Glutamatergic neuron (in vitro differentiated cells): ENCODE results near the gene BABAM2. TPM values are rescaled to one million over a fixed set of nuclear protein-coding genes. Genes with fewer than 3 reads are reported as not detected.
A peak's percentile ranks its signal among the peaks of the same experiment; 100 is the strongest.

Experiments
- DNase-seq: peaks from one replicate; pipeline ENCODE4 v3.0.0; 2022
- H3K27ac Mint-ChIP-seq: one replicate; pipeline ENCODE4 v1.8.0; 2020; ENCODE audit warnings: mild to moderate bottlenecking, mixed read lengths, inconsistent platforms; ENCODE audit not compliant: unreplicated experiment
- H3K27me3 Mint-ChIP-seq: one replicate; pipeline ENCODE4 v1.8.0; 2020; ENCODE audit warnings: mild to moderate bottlenecking, moderate library complexity, mixed read lengths, inconsistent platforms; ENCODE audit not compliant: unreplicated experiment
- H3K36me3 Mint-ChIP-seq: one replicate; pipeline ENCODE4 v1.8.0; 2020; ENCODE audit warnings: mild to moderate bottlenecking, mixed read lengths, inconsistent platforms; ENCODE audit not compliant: unreplicated experiment
- H3K4me1 Mint-ChIP-seq: one replicate; pipeline ENCODE4 v1.8.0; 2020; ENCODE audit warnings: mild to moderate bottlenecking, low read depth, mixed read lengths, inconsistent platforms; ENCODE audit not compliant: unreplicated experiment
- H3K4me3 Mint-ChIP-seq: one replicate; pipeline ENCODE4 v1.8.0; 2020; ENCODE audit warnings: mild to moderate bottlenecking, mixed read lengths, inconsistent platforms; ENCODE audit not compliant: unreplicated experiment
- H3K9me3 Mint-ChIP-seq: one replicate; pipeline ENCODE4 v1.8.0; 2020; ENCODE audit warnings: mild to moderate bottlenecking, moderate library complexity, mixed read lengths, inconsistent platforms; ENCODE audit not compliant: unreplicated experiment
- long read RNA-seq: library from polyadenylated mRNA; unstranded; transcript quantifications from one replicate; pipeline ENCODE4 v2.0.0, GENCODE V29; 2020; ENCODE audit not compliant: unreplicated experiment
- total RNA-seq: library from RNA; stranded (reverse); fragmentation: NEBNext Ultra II Directional; extraction: Animal tissue kit (Norgen Biotek cat#: 25700); gene quantifications from one replicate; pipeline ENCODE4 v1.2.1, GENCODE V29; 2021; ENCODE audit not compliant: unreplicated experiment
- TF ChIP-seq, protein P1 (sequence below): fragments of 200-600 bp; sonication (generic); IDR thresholded peaks from one replicate; pipeline ENCODE4 v1.5.0; 2021; ENCODE audit not compliant: partially characterized antibody, unreplicated experiment

BABAM2 gene
- 29.9 TPM for total RNA-seq
- long read RNA-seq, transcript BABAM2-204 (12 exons, 1,657 nt), result major isoform, 23 of 33 reads
- long read RNA-seq, partial matches to known transcripts, result 1 of 33 reads
- long read RNA-seq, other reads (novel, unspliced or antisense), result 3 of 33 reads

DNA sequence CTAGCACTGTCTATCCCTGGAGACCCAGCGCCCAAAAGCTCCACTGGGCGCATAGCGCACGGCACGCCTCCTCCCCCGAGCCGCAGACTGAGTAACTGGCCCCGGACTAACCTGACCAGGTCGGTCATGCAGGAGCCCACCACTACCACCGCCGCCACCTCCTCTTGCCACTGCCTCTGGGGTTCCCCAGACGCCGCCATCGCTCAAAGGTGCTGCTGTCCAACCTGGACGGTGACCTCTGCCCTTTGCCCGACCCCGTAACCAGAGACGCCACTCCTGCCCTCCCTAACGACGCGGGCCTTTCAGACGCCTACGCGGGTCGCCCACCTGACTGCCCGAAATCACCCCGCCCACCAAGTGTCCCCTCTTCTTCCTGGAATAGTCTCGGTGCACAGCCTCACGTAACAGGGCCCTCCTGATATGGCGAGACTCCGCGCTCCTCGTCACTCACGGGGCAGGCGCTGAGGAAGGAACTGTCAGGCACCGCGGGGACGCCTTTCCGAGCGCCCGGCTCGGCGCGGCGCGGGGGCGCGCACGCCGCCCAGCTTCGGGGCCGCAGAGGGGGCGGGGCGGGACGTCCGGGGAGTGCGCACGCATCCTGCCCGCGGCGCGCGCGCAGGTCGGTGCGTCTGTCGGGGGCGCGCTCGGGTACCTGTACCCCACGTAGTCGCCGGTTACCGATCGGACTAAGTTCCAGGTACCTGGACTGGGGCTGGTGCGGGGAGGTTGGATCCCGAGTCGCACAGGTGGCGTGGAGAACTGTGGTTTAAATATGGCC lies at the start of gene BABAM2, which contains the start of gene RBKS:
TSS of gene BABAM2 (plus strand) at position 584 of the 778 bp plus-strand sequence. CDS start 3,828 bp downstream, outside the sequence.
TSS of gene RBKS (minus strand) at position 242 of the 778 bp plus-strand sequence. CDS start at position 200, 42 bp downstream.
- peak within 1 kb of the TSS; percentile 92 for H3K27ac Mint-ChIP-seq
- H3K36me3 Mint-ChIP-seq, result no peaks in the 10 kb centered on the region
- H3K4me3 Mint-ChIP-seq, result peak within 1 kb of the TSS; percentile 98
- TF ChIP-seq, protein P1, sequence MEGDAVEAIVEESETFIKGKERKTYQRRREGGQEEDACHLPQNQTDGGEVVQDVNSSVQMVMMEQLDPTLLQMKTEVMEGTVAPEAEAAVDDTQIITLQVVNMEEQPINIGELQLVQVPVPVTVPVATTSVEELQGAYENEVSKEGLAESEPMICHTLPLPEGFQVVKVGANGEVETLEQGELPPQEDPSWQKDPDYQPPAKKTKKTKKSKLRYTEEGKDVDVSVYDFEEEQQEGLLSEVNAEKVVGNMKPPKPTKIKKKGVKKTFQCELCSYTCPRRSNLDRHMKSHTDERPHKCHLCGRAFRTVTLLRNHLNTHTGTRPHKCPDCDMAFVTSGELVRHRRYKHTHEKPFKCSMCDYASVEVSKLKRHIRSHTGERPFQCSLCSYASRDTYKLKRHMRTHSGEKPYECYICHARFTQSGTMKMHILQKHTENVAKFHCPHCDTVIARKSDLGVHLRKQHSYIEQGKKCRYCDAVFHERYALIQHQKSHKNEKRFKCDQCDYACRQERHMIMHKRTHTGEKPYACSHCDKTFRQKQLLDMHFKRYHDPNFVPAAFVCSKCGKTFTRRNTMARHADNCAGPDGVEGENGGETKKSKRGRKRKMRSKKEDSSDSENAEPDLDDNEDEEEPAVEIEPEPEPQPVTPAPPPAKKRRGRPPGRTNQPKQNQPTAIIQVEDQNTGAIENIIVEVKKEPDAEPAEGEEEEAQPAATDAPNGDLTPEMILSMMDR, result no peak
- H3K4me1 Mint-ChIP-seq, result no peaks in the 10 kb centered on the region
- peaks cover 9% of the 10 kb centered on the region for H3K9me3 Mint-ChIP-seq
- H3K27me3 Mint-ChIP-seq, result peaks cover 4% of the 10 kb centered on the region
- peak; percentile 84 for DNase-seq

DNA sequence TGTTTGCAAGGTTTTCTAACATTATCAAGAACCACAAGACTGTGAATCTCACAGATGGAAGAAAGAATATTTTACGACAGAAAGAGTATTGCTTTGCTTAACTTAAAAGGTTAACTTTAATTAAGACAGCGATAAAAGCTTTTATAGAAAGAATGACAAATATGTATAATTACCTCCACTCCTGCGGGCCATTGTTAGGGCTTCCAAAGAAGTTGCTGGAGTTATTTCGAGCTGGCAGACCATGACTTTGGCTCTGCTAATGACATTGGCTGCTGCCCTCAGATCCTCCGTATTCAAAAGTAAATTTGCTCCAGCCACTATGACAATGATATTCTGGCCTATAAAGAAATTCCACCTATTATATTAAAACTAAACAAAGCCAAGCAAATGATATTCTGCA lies 47.6 kb upstream of the BABAM2 start:
- Mint-ChIP-seq H3K4me3 (no peak overlapping the region), H3K36me3 (no peaks in the 10 kb centered on the region), H3K27ac (no peak overlapping the region), H3K4me1 (no peaks in the 10 kb centered on the region), H3K9me3 (no peaks in the 10 kb centered on the region), H3K27me3 (no peaks in the 10 kb centered on the region)
- DNase-seq, result no peak
- TF ChIP-seq, protein P1, result no peak

DNA sequence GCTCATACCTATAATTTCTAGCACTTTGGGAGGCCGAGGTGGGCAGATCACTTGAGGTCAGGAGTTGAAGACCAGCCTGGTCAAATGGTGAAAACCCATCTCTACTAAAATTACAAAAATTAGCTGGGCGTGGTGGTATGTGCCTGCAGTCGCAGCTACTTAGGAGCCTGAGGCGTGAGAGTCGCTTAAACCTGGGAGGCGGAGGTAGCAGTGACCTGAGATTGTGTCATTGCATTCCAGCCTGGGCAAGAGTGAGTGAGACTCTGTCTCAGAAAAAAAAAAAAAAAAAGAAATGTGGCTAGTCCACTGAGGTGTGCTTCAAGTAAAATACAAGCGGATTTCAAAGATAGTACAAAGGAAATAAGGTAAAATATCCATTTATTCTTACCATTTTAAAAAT lies 46.5 kb upstream of the BABAM2 start:
- Mint-ChIP-seq H3K27ac (no peak overlapping the region), H3K27me3 (no peaks in the 10 kb centered on the region), H3K9me3 (no peaks in the 10 kb centered on the region), H3K4me3 (no peak overlapping the region), H3K36me3 (no peaks in the 10 kb centered on the region), H3K4me1 (no peaks in the 10 kb centered on the region)
- TF ChIP-seq, protein P1, result no peak
- DNase-seq, result no peak

DNA sequence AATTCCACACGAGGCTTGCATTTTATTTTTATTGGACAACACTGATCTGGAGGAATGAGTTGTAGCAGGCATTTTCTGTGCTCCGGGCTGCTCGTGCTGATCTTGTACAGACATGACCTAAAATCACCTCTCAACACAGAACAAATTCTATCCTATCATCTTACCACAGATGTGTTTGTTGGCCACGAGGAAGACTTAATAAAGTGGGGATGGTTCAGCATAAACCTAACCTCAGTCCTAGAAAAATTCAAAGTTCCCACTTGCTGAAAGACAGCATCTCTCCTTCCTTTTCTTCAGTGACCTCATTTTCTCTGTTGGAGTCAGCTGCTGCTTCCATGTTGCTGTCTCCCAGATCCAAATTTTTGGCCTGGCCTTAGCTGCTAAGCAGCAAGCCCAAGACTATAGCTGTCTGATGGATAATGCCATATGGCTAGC lies 45.7 kb upstream of the BABAM2 start:
- Mint-ChIP-seq H3K36me3 (no peaks in the 10 kb centered on the region), H3K4me1 (no peaks in the 10 kb centered on the region), H3K27ac (no peak overlapping the region), H3K4me3 (no peak overlapping the region), H3K9me3 (no peaks in the 10 kb centered on the region), H3K27me3 (no peaks in the 10 kb centered on the region)
- no peak for DNase-seq
- TF ChIP-seq, protein P1, result no peak

DNA sequence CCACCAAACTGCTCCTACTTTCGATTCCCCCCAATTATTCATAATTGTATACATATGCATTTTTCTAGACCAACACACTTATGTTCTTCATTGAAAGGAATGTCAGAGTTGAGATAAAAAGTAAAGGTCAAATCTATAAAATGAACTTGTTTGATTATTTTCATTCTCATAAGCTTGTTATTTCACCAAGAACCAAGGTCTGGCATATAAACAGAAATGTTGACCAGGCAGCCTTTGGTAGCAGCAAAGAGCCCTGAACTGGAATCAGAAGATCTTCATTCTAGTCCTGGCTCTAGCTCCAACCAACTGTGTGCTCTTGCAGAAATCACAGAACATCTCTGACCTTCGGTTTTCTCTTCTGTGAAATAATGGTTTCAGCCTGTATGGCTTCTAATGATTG lies 43.2 kb upstream of the BABAM2 start:
- Mint-ChIP-seq H3K4me3 (no peak overlapping the region), H3K27me3 (peaks cover 3% of the 10 kb centered on the region), H3K9me3 (no peaks in the 10 kb centered on the region), H3K27ac (no peak overlapping the region), H3K4me1 (no peaks in the 10 kb centered on the region), H3K36me3 (no peaks in the 10 kb centered on the region)
- no peak for DNase-seq
- TF ChIP-seq, protein P1, result no peak
